Measurements from ENCODE around the gene PRKD1.

DNA sequence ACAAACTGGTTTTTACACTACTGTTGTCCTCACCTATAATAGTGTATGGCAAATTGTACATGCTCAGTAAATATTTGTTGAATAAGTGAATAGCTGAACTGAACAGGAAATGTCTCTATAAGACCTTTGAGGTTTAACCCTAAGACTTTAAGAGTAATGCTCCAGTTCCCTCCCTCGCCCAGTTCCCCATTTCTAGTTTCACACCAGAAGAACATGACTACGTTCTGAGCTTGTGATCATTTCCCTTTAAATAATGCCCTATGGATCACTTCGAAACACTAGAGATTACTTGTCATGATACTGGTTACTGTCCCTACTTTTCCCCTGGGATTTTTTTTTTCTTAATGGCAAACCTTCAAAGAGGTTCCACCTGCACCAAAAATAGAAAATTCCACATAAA is 69.3 kb downstream of the PRKD1 start:
- TF ChIP-seq, protein P1, sequence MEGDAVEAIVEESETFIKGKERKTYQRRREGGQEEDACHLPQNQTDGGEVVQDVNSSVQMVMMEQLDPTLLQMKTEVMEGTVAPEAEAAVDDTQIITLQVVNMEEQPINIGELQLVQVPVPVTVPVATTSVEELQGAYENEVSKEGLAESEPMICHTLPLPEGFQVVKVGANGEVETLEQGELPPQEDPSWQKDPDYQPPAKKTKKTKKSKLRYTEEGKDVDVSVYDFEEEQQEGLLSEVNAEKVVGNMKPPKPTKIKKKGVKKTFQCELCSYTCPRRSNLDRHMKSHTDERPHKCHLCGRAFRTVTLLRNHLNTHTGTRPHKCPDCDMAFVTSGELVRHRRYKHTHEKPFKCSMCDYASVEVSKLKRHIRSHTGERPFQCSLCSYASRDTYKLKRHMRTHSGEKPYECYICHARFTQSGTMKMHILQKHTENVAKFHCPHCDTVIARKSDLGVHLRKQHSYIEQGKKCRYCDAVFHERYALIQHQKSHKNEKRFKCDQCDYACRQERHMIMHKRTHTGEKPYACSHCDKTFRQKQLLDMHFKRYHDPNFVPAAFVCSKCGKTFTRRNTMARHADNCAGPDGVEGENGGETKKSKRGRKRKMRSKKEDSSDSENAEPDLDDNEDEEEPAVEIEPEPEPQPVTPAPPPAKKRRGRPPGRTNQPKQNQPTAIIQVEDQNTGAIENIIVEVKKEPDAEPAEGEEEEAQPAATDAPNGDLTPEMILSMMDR (IDR thresholded peaks at IDR 0.05) = no peak
- no peak for TF ChIP-seq EP300 (IDR thresholded peaks at IDR 0.05)
